Activated CD4-positive, alpha-beta T cell treated with anti-CD3 and anti-CD28 coated beads for 1 hour (primary cell): ENCODE results near the gene ABITRAM.
"Not testable (repeated sequence)": the region's sequence is repeated elsewhere in the genome, so short reads cannot be mapped to it uniquely, and the experiment has no call there.

Experiments used
- DNase-seq: peaks from one replicate; pipeline ENCODE4 v3.0.0-alpha.2; 2020

The ABITRAM gene

GRCh38 chr9:108933231-108933717 is 926 bp upstream of the ABITRAM start:
- DNase-seq: no peak

- DNase-seq: peak; percentile 87
Observed at GRCh38 chr9:108933718-108934322, 380 bp upstream of the ABITRAM start, which contains the start of gene ELP1. Gene ELP1, minus strand, starts transcription at chr9:108934124. Its CDS starts 2,978 bp downstream, at chr9:108931146.

GRCh38 chr9:108937561-108938305 is 3.5 kb downstream of the ABITRAM start:
- DNase-seq: no peak

DNA sequence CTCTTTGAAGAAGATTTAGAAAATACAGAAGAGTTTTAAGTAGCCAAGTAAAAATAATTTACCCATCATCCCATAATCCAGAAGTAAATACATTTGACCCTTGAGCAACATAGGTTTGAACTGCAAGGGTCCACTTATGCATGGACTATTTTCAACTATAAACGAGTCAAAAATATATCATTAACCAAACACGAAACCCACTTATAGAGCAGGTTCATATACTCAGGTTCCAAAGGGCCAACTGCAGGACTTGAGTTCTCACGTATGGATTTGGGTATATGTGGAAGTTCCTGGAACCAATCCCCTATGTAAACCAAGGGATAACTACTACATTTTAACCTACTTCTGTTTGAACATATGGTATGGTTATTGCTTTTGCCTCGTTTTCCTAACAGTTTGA is 5.8 kb downstream of the ABITRAM start:
- DNase-seq: no peak

- no peak for DNase-seq
Observed at GRCh38 chr9:108950168-108950567, 16.0 kb downstream of the ABITRAM start.

GRCh38 chr9:108951578-108951977 is 17.4 kb downstream of the ABITRAM start:
- DNase-seq: no peak

GRCh38 chr9:108953983-108954574 is 19.9 kb downstream of the ABITRAM start:
- no peak for DNase-seq

GRCh38 chr9:108956022-108956630 is 21.9 kb downstream of the ABITRAM start:
- no peak for DNase-seq

DNA sequence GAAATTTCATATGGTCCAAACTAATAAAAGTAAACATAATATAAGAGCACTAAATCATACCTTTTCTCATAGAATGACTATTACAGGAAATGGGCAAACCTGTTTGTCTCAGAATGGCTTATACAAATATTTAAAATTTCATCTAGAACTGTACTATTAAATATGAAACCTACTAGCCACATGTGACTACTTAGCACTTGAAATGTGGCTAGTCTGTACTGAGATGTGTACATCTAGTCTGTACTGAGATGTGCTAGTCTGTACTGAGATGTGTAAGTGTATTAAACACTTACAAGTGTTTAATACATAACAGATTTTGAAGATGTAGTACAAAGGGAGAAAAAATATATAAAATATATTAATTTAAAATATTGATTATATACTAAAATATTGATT is 22.4 kb downstream of the ABITRAM start:
- DNase-seq: no peak

DNA sequence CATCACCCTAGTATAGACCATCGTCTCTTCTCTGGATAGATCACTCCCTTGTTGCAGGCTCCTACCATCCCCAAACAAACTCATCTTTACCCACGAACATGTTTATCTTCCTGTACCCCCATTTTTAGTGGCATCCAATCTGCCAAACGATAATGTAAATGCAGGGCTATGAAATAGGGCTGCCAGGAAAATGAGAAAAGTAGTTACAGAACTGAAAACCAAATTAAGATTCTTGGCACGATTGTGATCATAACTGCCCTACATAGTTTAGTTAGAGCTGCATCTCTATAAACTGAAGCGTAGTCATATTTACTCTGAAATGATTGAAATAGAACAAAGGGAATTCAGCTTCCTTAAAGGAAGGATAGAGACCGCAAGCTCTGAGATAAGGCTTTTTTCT is 26.1 kb downstream of the ABITRAM start:
- DNase-seq: no peak

DNA sequence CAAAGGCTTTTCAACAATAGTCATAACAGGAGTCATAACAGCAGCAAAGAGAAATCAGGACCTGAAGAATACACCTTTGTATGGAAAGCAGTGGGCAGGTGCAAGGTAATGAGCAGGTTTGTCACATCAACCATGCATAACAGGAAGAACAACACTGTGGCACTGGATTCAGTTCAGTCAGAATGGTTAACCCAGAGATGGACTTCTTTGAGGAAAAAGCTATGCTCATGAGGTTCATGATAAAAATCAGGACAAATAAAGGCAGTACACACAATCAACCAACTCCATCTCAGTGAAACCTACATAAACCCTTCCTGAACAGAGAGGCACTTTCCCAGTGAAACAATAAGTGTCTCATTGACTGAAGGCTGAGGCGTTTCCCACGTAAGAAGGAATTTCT is 27.0 kb downstream of the ABITRAM start:
- no peak for DNase-seq

DNA sequence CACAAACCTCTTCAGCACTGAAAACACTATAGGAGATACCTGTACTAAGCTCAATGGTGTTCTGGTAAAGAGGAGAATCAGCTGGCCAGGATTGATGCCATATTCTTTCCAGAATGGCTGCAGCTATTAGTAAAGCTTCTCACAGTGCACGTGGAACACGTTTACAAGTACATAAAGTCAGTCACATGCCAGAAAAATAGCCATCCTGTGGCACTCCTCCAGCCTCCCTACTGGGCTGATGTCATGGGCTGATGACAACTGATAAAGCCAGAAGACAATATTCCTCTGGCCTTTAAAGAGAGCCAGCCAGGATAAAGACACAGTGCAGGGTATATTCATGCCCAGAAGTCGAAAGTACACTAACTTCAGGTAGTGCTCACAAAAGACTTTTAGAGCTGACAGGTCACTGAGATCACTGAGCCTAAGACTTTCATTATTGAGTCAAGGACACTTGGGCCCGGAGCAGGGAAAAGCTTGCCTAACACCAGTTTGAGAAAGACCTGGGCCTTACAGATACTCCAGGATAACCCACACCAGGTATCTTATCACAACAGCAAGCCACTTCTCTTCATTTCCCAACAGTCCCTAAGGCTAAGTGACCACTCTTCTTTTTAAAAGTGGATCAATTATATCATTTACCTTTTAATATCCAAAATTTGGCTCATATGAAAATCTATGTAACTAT is 29.4 kb downstream of the ABITRAM start:
- DNase-seq: no peak

DNA sequence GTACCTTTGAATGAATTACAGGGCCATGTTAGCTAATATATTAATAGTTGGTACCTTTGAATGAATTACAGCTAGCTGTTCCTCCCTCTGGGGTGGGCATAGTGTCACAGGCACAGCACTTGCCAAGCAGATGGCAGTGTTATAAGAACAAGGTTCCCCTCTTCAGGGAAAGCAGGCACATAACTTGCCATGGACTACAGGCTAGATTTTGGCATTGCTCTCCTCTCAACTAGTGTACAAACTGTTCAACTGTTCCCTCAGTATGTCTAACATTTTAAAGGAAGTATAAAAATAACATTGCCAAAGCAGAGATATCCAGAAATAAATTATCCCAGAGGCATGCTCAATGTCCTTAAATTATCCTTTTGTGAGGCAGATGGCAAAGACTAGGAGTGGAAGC is 33.7 kb downstream of the ABITRAM start:
- DNase-seq: no peak

GRCh38 chr9:108971392-108971791 is 37.2 kb downstream of the ABITRAM start:
- not testable (repeated sequence) for DNase-seq

DNA sequence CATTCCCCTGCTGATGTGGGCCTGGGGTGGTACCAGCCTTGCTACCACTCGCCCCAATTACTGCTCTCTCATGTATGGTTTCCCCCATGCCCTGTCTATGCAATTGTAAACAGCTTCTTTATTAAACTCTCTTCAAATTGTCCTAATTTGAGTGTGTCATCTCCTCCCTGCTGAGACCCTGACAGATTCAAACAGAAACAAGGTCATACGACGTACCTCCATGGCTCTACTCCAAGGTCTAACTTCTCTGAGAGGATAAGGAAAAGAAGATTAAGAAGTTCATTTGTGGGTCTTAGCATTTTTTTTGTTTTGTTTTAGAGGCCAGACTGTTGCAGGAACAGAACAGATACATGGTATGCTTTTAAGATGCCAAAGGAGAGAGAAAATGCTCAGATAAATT is 38.0 kb downstream of the ABITRAM start:
- no peak for DNase-seq

DNA sequence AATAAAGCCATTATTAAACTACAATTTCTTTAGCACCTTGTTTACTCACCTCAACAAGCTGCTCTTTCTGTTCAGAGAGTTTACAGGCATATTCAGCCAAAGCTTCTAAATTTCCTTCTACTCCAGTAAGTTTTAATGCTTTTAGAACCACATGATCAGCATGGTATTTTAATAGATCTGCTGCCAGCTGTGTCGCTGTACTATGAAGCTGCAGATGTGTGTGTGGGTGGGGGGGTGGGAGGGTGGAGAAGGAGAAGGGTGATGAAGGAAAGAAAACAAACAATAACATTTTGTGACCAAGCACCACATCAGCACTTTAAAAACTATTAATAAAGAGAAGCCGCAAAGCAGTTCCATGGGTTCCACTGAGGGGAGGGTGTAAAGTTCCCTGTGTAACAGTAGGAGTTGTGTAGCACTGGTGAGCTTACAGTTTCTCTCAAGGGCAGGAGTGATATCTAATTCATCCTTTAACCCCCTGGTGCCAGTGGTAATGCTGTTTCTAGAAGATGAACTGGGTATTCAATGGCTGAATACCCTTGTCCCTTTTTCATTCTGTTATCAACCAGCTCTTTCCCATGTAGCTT is 38.5 kb downstream of the ABITRAM start:
- DNase-seq: no peak

GRCh38 chr9:108973895-108974294 is 39.7 kb downstream of the ABITRAM start:
- DNase-seq: no peak

- DNase-seq: no peak
Observed at GRCh38 chr9:108978205-108978604, 44.0 kb downstream of the ABITRAM start.

DNA sequence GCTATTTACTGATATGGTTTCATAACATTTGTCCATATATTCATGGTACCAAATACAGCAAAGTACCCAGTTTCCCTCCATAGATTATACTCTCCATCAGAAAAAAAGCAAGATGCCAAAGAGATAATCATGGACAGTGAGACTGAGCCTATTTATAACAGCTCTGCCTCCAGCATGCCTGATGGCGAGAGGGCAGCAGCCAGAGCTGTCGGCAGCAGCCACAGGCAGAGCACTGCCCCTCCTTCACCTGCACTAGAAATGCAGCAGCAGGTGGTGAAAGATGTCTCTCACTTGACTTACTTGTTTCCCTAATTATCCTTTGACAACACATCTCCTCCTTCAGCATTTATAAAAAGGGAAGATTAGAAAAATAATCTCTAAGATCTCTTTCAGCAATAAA is 46.7 kb downstream of the ABITRAM start:
- DNase-seq: no peak

GRCh38 chr9:108983885-108984284 is 49.7 kb downstream of the ABITRAM start:
- DNase-seq: no peak
